Neural cell (in vitro differentiated cells): ENCODE measurements around the gene REPIN1.

Source experiments
- CTCF ChIP-seq: fragments of 450-650 bp; IDR thresholded peaks from 2 replicates; pipeline ENCODE4 v1.5.1; 2014; ENCODE audit warnings: antibody characterized with exemption, mild to moderate bottlenecking, moderate library complexity; ENCODE audit not compliant: poor library complexity, severe bottlenecking
- EP300 ChIP-seq: fragments of 450-650 bp; conservative IDR thresholded peaks from 2 replicates; pipeline ENCODE4 v1.6.1; 2014; ENCODE audit warnings: antibody characterized with exemption, mild to moderate bottlenecking, moderate library complexity; ENCODE audit not compliant: poor library complexity, severe bottlenecking
- POLR2AphosphoS5 ChIP-seq: IDR thresholded peaks from 2 replicates; pipeline ENCODE4 v1.6.1; 2012
- RAD21 ChIP-seq: fragments of 450-650 bp; conservative IDR thresholded peaks from 2 replicates; pipeline ENCODE4 v1.6.1; 2014; ENCODE audit warnings: antibody characterized with exemption, mild to moderate bottlenecking, moderate library complexity
- REST ChIP-seq: IDR thresholded peaks from 2 replicates; pipeline ENCODE4 v1.6.1; 2012; ENCODE audit warnings: borderline replicate concordance
- TAF1 ChIP-seq: IDR thresholded peaks from 2 replicates; pipeline ENCODE4 v1.6.1; 2012; ENCODE audit warnings: low read depth

- TF ChIP-seq RAD21 (no peak), CTCF (no peak), EP300 (no peak), POLR2AphosphoS5 (no peak), REST (no peak), TAF1 (no peak)
Measured at GRCh38 chr7:150412518-150413488, 44.2 kb downstream of the REPIN1 start.
